GM19193 (cell line): ENCODE results near the gene NEB.

Experiments
- POLR2A ChIP-seq: IDR thresholded peaks from 4 replicates; pipeline ENCODE4 v1.6.1; 2011; ENCODE audit not compliant: insufficient read depth, insufficient read length; ENCODE audit errors: extremely low read depth

NEB gene

DNA sequence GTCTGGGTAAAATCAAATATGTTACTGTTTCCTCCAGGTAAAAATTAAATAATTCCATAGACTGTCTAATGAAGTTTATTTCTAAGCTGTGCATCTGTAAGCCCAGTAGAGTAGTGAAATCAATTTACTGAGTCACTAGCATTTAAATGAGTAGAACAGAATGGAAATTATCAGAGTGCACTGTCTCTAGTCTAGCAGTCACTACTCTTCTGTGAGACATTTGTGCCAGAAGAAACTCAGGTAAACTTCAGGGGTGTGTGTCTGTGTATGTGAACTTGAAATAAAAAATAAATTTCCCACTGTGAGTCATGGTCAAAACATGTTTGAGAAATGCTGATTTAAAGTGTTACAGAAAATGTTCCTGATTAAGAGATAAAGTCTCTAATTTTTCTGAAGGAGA, 178.2 kb downstream of the NEB start:
- no peak for TF ChIP-seq POLR2A

DNA sequence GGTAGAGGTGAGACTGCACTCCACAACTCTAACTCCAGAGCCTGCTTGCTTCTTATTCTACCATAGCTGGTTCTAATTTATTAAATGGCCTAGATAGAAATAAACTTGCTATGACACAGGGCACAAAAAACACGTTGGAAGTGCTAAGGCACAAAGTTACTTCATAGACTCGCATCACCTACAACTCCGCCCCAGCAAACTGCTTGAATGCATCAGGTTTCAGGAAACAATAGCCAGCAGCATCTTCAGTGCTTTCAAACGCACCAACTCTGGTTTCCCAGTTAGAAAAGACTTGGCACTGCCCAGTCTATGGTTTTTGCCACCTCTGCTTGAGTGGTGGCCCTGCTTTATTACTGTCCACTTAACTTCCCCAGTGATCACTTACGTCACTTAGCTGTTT, 182.0 kb downstream of the NEB start:
- no peak for TF ChIP-seq POLR2A

DNA sequence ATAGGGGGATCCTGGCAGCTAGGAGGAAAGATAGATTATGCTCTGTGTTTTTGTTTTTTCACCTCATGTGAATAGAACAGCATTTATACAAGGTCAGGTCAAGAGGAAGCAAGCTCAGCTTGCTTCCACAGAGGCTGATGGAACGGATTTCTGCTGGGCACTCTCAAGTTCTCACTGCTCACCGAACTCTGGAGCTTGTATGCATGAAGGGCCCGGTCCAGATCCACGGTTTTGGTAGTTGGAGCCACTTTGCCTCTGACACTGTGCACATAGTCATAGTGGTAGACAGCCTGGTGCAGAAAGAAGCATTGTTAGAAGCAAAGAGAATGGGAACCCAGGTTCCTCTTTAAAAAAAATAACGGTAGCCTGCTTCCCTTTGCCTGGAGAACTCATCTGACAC, 182.7 kb downstream of the NEB start:
- TF ChIP-seq POLR2A: no peak

DNA sequence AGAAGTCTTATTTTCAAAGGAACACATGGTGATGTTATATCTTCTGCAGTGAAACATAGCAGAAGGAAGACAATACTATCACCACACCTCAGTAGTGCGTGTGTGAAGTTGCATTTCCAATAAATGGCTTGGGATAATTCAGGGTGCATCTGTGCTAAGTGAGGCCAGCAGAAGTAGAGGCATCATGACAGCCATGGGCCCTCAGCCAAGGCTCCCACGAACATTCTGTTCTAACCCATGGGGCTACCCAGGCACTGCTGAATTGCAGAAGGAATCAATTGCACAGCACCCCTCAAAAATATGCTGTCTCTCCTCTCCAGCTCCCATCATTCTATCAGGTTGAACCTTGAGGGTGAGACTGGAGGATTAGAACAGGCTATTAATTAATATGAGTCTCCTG, 185.1 kb downstream of the NEB start:
- no peak for TF ChIP-seq POLR2A

DNA sequence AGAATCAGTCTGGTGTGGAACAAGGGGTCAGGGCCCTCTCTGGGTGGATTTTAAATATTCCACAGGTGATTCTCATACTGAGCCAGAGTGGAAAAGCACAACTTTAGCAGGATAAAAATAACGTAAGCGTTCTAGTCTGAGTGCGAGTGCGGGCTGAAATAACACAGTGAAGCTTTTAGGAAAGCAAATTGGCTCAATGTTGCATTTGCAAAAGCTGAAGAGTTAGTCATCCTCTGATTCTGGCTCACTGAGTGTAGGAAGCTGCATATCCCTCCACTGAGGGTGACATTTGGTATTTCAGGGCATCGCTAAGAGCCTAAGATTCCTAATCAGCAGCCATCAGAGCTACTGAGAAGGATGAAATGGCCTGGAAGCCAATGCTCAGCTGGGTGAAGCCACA, 189.8 kb downstream of the NEB start:
- no peak for TF ChIP-seq POLR2A

DNA sequence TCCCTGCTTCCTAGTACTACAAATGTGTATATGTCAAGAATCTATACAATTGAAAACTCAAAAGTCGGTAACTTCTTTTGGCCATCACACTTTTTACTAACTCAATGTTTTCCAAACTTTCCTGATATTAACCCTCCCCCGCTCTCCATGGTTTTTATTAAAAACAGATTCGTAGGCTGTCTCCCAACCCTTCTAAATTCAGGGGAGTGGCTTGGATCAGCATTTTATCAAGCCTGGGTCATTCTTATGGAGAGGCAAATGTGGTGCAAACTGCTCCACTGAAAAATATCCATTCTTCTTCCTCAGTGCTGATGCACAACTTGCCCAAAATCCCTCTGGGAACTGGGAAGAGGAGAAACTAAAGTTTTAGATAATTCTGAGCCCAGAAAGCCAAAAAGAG, 190.4 kb downstream of the NEB start:
- no peak for TF ChIP-seq POLR2A

DNA sequence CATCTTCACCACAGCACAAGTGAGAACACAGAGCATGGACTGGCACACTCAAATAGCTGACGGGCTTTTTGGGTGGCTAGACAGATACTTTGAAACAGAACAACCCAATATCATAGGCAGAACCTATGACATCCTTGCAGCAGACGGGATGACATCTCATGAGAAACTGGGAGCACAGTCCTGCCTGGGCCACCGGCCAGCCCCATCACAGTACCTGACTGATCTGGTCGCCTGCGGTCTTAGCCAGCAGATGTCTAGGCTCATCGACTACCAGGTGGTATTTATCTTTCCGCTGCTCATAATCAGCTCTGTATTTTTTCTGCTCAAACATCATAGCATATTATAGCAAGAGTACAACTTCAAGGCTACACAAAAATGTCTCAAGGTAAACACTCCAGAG, 200.3 kb downstream of the NEB start:
- TF ChIP-seq POLR2A: no peak

DNA sequence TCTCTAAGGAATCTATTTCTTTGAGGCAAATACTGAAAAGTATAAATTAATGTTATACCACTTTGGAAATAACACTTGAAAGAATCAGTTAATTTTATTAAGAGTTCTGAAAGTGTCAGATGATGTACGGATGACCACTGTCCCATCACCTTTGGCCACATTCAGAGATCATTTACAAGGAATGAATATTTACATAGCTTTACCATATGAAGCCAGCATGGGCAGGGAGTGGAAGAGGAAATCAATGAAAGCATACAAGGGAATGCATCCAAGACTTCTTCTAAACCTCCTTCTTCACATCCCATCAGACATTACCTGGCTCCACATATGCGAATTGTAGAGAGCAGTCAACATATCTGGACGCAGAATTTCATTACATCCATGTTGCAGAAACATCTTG, 201.1 kb downstream of the NEB start:
- TF ChIP-seq POLR2A: no peak

DNA sequence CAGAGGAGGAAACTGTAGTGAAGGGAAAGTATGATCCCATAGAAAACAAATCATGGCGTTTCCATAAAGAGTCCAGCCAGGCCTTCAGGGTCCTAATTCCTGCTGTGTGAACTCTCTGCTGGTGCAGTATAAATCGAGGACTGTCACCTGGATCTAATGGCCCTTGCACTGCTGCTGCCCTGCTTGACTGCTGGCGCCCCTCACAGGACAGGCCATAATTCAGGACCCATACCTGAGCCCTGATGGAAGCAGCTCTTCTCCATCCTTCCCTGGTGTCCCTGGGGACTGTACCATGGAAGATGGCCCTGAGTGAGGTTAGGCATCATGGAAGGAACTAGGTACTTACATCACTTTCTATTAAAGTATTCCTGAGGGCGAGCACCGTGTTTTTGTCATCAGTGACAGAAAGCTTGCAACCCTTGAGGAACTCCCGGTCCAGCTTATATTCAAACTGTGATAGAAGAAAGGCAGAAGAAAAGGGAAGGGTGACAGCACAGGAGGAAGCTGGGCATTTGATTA, 207.6 kb downstream of the NEB start:
- TF ChIP-seq POLR2A: no peak

DNA sequence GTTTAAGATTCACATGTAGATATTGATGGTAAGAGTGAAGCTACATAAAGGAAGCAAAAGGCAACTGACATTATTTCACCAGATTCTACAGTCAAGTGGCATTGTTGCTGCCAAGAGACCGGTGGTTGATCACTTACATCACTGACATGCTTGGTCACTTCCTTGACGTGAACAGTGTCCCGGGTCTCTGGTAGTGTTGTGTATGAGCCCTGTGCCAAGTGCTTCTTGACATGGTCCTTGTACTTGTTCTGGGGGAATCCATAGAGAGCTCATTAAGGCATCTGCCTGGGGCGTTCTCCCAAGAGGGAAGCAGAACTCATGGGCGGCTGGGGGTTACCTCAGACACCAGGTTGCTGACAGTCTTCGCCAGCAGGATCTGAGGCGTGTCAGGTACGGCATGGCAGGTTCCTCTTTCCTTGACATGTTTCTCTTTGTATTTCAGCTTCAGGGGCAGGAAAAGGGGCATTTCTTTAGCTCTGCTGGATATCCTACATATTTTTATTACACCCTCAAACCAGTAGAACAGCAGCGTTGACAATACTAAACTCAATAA, 208.4 kb downstream of the NEB start:
- no peak for TF ChIP-seq POLR2A

DNA sequence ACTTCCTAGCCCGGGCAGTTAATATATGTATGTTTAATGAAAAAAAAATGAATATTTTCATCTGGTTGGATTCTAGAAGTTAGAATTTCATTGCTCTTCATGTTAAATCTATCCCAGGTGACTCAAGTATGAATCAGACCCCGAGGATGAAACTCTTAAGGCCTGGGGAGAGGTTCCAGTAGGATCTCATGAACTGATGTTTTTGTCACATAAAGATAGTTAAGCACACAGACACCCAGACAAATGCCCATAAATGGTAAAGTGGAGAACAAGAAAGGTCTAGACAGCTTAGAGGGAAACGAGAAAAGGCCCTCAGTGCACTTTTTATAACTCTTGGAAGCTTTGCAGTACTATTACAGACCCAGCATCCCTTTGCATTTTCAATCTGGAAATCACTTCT, 210.4 kb downstream of the NEB start:
- no peak for TF ChIP-seq POLR2A

DNA sequence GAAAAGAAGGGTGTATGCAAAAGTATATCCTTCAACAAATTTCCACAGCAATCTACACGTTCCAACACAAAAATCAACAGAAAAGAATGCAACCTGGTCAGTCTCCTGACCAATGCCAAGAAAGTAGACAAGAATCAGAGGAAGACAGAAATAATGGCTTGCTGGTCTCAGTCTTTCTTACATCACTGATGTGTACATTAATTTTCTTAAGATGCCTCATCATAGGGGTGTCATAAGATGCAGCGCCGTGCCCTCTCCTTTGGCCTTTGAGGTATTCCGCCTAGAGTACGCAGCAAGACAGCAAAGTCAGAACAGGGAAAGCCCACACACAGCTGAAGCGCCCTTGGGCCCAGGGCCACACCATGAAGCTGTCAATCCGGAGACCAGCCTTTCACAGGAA, 211.7 kb downstream of the NEB start:
- TF ChIP-seq POLR2A: no peak

DNA sequence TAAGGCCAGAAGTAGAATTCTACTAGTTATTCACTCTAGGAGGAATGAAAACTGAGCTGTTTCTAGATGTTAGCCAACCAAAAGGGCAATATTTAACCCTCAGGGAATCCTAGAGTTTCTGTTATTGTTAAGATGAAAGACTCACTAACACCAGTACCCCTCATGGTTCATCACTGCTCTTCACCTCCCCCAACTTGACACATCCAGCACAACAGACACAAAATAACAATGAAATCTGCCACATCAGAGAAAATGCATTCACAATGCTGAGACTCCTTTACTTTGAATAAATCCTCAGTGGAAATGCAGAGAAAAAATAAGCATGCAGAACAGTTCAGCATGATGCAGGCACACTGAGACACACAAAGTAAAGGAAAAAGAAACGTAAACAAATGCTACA, 213.3 kb downstream of the NEB start:
- no peak for TF ChIP-seq POLR2A

DNA sequence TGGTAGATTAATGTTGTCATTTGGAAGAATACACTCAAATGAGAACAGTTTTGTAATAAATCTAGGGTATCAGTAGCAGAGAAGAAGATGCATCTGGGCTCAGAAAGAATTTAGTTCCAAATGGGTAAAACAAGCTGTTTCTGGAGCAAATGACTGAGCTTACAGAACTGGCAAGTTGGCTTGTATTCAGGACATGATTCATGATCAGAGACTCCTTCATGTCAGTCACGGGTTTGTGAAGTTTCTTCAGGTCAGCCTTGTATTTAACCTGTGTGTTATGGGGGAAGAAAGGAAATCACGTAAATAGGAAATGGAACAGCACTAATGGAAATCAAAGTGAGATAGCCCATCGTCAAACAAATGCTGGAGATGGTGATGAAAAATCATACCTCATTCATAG, 215.5 kb downstream of the NEB start:
- TF ChIP-seq POLR2A: no peak

DNA sequence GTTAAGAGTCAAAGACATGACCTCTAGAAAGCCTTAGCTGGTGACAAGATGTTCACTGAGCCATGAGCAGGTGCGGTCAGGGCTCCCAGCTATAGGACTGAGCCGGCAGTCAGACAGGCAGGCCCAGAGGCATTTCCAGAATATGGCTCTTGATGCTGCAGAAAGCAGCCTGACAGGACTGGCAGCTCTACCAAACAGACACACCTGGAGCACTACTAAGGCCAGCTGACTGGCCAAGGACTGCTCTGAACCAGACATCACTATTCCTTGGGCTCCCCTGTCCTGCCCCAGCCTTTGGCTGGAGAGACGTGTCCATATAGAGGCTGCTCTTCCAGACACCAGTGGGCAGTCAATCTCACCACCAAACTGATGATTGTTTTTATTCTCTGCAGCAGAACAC, 225.8 kb downstream of the NEB start:
- no peak for TF ChIP-seq POLR2A

DNA sequence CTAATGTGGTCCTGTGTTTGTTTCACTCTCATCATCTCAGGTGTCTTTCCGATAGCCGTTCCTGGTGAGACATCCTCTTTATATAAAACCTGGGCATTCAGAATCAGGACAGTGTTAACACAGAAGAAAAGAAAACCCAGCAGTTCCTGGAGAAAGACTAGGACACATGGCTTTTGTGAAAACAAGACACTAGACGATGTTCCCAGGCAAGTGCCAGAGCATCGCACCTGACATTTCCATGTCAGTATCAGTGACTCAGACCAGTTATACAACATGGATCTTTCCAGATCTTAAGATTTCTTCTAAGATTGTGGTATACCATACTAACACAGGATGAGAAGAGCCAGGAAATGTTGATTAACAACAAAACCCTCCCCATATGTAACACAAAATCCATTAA, 228.1 kb downstream of the NEB start:
- no peak for TF ChIP-seq POLR2A

DNA sequence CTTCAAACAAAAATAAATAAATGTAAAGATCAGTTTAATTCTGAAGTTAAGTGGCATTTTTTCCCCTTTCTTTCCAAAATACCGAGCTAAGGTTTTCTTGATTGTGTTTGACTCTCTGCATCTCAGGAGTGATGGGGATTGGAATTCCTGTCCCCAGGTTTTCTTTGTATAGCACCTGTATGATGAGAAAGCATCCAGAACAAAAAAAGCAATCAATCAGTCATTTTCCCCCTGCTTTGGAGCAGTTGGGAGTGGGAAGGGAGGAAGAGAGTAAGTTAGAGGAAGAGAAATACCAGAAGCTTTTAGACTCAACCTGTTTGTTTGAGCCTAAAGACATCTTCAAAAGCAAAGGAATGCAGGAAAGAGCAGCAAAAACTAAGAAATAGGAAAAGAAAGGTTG, 236.1 kb downstream of the NEB start:
- TF ChIP-seq POLR2A: no peak

DNA sequence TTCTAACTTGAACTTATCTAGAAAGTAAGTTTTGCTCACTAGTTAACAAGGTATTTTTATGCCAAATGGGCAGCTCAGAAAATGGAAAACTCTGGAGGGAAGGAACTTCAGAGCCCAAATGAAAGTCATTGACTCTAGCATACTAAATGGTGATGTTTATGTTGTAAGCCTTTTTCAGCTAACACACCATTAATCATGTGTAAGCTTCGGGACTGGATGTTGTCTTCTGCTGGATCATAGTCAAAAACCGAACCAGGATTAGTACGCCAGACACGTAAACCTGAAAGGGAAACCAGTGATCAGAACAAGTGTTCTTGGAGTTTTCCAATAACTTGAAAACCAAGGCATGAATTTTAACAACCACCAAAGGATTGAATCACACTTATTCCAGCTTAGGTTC, 242.8 kb downstream of the NEB start:
- no peak for TF ChIP-seq POLR2A

DNA sequence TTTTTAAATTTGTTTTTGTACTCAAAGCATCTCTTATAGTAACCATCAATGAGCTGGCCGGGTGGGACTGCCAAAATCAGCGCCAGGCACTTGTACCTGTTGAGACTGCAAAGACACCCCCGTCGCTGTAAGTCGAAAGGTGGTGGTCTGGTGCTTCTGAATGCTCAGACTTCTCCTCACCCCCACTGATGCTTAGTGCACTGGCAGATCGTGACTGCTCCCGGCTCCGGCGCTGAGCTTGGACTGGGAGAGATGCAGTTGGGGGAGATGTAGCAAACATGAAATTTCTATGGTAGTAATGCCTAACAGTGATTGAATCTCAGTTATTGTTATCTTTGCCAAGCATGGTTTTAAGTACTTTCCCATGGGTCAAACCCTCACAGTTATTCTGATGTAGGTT, 244.0 kb downstream of the NEB start:
- TF ChIP-seq POLR2A: no peak

DNA sequence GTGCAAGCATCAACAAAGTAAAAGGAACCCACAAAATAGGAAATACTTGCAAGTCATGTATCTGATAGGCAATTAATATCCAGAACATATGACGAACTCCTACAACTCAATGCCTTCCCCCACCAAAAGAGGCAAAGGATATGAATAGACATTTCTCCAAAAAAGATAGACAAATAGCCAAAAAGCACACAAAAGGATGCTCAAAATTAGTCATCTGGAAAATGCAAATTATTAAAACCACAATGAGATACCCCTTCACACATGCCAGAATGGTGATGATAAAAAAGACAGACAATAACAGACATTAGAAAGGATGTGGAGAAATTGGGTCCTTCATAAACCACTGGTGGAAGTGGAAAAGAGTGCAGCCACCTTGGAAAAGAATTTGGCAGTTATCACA, 248.2 kb downstream of the NEB start:
- no peak for TF ChIP-seq POLR2A
